ENCODE results near the gene PBX2.
"Not testable (repeated sequence)": the region's sequence is repeated elsewhere in the genome, so short reads cannot be mapped to it uniquely, and the experiment has no call there.

The PBX2 gene

GRCh38 chr6:32149092-32149755, 40.8 kb downstream of the PBX2 start:
- DNase-seq (ENCODE audit: low read depth), result no peak

DNA sequence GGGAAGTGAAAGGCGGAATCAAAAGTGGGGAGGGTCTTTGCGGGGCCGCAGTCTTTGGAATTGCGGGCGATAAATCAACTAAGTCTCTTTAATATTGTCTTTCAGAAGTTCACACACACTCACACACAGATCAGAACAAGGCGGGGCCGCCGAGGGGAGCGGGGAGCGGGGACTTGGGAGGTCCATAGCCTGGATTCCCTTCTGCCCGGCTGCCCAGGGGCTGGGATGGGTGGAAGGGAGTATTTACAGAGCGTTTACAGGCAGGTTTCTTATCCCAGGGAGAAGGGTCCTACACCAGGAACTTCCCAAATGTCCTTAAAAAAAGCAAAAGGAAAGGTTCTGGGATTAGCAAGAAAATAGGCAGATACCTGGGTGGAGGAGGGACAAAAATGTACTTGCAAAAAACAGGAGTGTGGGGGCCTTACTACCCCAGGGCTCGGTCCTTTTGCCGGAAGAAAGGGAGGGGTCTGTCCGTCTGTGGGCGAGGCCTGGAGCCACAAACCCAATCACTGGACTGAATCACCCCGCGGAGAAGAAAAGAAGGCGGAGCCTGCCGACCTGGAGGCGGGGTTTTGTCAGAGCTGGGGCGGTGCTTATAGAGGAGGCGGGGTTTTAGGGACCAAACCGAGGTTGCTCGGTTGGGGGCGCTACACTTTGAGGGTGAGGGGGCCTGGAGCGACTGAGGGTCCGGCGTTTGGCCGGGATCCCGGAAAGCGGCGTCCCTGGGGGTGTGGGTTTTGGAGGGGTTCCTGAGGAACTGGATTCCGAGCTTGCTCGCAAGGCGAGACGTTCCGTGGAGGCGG, 41.5 kb downstream of the PBX2 start:
- DNase-seq (ENCODE audit: low read depth), result no peak

- DNase-seq (ENCODE audit: low read depth), result no peak
Observed at GRCh38 chr6:32147401-32148132, 42.4 kb downstream of the PBX2 start.

- DNase-seq (ENCODE audit: low read depth), result no peak
Observed at GRCh38 chr6:32146687-32147086, 43.3 kb downstream of the PBX2 start.

GRCh38 chr6:32146287-32146686, 43.7 kb downstream of the PBX2 start:
- no peak for DNase-seq (ENCODE audit: low read depth)

DNA sequence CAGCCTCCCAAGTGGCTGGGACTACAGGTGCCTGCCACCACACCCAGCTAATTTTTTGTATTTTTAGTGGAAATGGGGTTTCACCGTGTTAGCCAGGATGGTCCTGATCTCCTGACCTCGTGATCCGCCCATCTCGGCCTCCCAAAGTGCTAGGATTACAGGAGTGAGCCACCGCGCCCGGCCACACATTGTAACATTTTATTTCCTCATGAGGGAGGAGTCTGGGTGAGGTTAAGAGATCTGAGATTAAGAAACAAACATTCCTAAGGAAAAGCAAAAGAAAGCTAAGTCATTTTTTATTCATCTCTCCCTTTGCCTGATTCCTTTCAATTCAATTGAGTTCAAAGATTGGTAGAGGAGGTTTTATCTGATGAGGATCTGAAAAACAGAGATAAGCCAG, 45.8 kb downstream of the PBX2 start:
- not testable (repeated sequence) for DNase-seq (ENCODE audit: low read depth)

GRCh38 chr6:32140420-32141046, 49.5 kb downstream of the PBX2 start:
- no peak for DNase-seq (ENCODE audit: low read depth)

DNA sequence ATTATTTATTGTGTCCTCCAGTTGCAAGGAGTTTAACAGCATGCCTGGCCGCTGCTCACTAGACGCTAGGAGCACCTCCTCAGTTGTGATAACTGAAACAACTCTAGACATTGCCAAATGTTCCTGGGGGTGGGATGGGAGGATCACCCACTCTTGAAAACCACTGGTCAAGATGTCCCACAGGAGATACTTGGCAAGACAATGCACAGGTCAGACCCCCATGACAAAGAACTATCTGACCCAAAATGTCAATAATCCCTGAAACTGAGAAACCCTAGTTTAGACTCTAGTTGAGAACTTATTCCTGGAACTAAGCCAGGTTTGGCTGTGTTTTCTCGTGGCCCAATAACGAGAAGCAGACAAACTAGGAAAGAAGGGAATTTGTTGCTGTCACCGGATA, 50.4 kb downstream of the PBX2 start:
- no peak for DNase-seq (ENCODE audit: low read depth)

DNA sequence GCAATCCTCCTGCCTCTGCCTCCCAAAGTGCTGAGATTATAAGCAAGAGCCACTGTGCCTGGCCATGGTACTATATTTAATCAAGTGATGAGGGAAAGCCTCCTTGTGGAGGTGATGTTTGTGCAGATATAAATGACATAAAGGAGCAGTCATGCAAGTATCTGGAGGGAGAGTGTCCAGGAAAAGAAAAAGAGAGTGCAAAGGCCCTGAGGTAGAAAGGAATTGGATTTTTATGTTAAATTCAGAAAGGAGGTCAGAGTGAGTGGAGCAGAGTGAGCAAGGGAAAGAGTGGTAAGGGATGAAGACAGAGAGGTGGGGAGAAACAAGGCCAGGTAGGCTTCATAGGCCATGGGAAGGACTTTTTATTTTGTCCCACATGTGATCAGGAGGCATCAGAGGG, 52.5 kb downstream of the PBX2 start:
- DNase-seq (ENCODE audit: low read depth), result no peak
